Measurements from ENCODE around the gene MYRIP.

Gene MYRIP

DNA sequence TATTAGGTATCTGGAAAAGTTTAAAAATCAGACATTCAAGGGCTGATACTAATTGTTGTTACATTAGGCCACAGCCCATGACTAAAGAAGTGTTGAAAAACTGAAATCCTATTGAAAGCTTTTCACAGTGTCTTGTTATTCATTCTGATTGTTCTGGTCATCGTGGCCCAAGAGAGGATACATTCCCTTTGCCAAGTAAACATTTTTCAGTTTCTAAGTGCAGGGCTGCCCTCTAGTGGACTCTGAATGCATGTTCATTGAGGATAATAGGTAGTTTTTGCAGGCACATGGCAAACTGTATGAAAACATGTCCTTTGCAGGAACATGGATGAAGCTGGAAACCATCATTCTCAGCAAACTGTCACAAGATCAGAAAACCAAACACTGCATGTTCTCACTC lies 181.1 kb downstream of the MYRIP start:
- Histone ChIP-seq H3K27ac (ENCODE audit: low read length) (no peak overlapping the region), H3K36me3 (replicated peaks; ENCODE audit: low read depth, low read length) (no peaks in the 10 kb centered on the region), H2AFZ (ENCODE audit: low read depth, low read length) (no peak overlapping the region), H3K4me3 (ENCODE audit: low read length) (no peak overlapping the region), H3K9me3 (ENCODE audit: insufficient read depth, low read length) (no peaks in the 10 kb centered on the region), H3K4me1 (ENCODE audit: low read length) (no peaks in the 10 kb centered on the region), H4K20me1 (ENCODE audit: insufficient read depth, low read length) (no peaks in the 10 kb centered on the region), H3K27me3 (ENCODE audit: low read depth, low read length) (no peaks in the 10 kb centered on the region), H3K4me2 (ENCODE audit: low read length) (no peak overlapping the region), H3K9ac (ENCODE audit: low read length) (no peak overlapping the region), H3K79me2 (ENCODE audit: low read length) (no peaks in the 10 kb centered on the region)
- TF ChIP-seq EZH2phosphoT487 (IDR thresholded peaks at IDR 0.05; ENCODE audit: low read depth) = no peak
- TF ChIP-seq, protein P1, sequence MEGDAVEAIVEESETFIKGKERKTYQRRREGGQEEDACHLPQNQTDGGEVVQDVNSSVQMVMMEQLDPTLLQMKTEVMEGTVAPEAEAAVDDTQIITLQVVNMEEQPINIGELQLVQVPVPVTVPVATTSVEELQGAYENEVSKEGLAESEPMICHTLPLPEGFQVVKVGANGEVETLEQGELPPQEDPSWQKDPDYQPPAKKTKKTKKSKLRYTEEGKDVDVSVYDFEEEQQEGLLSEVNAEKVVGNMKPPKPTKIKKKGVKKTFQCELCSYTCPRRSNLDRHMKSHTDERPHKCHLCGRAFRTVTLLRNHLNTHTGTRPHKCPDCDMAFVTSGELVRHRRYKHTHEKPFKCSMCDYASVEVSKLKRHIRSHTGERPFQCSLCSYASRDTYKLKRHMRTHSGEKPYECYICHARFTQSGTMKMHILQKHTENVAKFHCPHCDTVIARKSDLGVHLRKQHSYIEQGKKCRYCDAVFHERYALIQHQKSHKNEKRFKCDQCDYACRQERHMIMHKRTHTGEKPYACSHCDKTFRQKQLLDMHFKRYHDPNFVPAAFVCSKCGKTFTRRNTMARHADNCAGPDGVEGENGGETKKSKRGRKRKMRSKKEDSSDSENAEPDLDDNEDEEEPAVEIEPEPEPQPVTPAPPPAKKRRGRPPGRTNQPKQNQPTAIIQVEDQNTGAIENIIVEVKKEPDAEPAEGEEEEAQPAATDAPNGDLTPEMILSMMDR (IDR thresholded peaks at IDR 0.05; ENCODE audit: low read depth, low read length) = peak; percentile 90

DNA sequence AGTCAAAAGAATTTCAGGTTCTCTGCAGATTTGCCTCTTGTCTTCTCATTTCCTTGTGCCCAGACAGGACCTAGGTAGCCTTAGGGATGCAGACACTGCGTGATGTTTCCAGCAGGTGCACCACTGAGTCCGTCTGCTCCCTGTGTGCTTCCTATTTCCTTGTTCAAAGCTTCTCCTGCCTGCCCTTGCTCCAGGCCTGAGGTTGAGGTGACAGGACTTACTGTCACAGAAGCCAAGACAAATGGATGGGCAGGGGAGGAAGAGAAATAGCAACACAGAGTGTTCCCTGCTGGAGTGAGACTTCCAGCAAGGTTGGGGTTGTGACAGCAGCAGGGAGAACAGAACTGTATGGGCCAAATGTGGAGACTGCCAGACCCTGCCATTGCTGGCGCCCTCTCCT lies 199.4 kb downstream of the MYRIP start:
- H3K4me1 ChIP-seq (ENCODE audit: low read length) = no peaks in the 10 kb centered on the region
- H2AFZ ChIP-seq (ENCODE audit: low read depth, low read length) = no peak overlapping the region
- no peaks in the 10 kb centered on the region for H4K20me1 ChIP-seq (ENCODE audit: insufficient read depth, low read length)
- no peaks in the 10 kb centered on the region for H3K36me3 ChIP-seq (replicated peaks; ENCODE audit: low read depth, low read length)
- no peaks in the 10 kb centered on the region for H3K9me3 ChIP-seq (ENCODE audit: insufficient read depth, low read length)
- no peaks in the 10 kb centered on the region for H3K79me2 ChIP-seq (ENCODE audit: low read length)
- TF ChIP-seq EZH2phosphoT487 (IDR thresholded peaks at IDR 0.05; ENCODE audit: low read depth) = no peak
- TF ChIP-seq, protein P1 (IDR thresholded peaks at IDR 0.05; ENCODE audit: low read depth, low read length) = no peak
- no peak overlapping the region for H3K9ac ChIP-seq (ENCODE audit: low read length)
- no peak overlapping the region for H3K4me2 ChIP-seq (ENCODE audit: low read length)
- H3K4me3 ChIP-seq (ENCODE audit: low read length) = no peak overlapping the region
- no peak overlapping the region for H3K27ac ChIP-seq (ENCODE audit: low read length)
- no peaks in the 10 kb centered on the region for H3K27me3 ChIP-seq (ENCODE audit: low read depth, low read length)

DNA sequence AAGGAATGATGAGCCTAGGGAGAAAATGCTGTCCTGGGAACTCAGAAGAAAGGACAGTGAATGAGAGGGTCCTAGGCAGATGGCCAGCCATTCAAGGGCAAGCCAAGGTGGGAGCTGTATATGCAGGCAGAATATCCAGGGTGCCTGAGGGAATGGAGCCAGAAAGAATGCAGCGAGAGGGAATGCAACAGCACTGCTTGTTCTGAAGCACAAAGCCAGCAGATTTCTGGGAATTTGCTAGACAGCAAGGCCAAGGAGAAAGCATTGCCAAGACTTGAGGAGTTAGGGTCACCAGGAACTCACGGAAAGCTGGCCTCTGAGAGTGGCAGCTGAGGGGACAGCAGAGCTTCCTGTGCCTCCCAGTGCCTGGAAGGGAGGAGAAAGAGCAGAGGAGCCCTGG lies 200.6 kb downstream of the MYRIP start:
- Histone ChIP-seq H3K27ac (ENCODE audit: low read length) (no peak overlapping the region), H2AFZ (ENCODE audit: low read depth, low read length) (no peak overlapping the region), H3K27me3 (ENCODE audit: low read depth, low read length) (no peaks in the 10 kb centered on the region), H3K9me3 (ENCODE audit: insufficient read depth, low read length) (no peaks in the 10 kb centered on the region), H3K4me3 (ENCODE audit: low read length) (no peak overlapping the region), H3K79me2 (ENCODE audit: low read length) (no peaks in the 10 kb centered on the region), H3K4me2 (ENCODE audit: low read length) (no peak overlapping the region), H4K20me1 (ENCODE audit: insufficient read depth, low read length) (no peaks in the 10 kb centered on the region), H3K36me3 (replicated peaks; ENCODE audit: low read depth, low read length) (no peaks in the 10 kb centered on the region), H3K9ac (ENCODE audit: low read length) (no peak overlapping the region), H3K4me1 (ENCODE audit: low read length) (no peaks in the 10 kb centered on the region)
- TF ChIP-seq EZH2phosphoT487 (IDR thresholded peaks at IDR 0.05; ENCODE audit: low read depth) = no peak
- TF ChIP-seq, protein P1 (IDR thresholded peaks at IDR 0.05; ENCODE audit: low read depth, low read length) = no peak

DNA sequence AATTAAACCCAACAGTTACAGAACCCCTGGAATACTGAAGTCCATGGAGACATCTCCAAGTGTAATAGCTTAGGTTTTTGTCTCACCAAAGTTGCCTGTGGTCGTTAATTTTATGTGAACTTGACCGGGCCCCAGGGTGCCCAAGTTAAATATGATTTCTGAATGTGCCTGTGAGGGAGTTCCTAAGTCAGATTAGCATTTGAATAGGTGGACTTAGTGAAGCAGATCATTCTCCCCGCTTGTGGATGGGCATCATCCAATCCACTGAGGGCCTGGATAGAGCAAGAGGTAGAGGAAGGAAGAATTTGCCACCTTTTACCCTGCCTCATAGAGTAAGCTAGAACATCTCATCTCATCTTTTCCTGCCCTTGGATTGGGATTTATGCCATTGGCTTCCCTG lies 203.0 kb downstream of the MYRIP start:
- no peak overlapping the region for H3K9ac ChIP-seq (ENCODE audit: low read length)
- no peaks in the 10 kb centered on the region for H3K4me1 ChIP-seq (ENCODE audit: low read length)
- H3K4me3 ChIP-seq (ENCODE audit: low read length) = no peak overlapping the region
- no peak overlapping the region for H3K4me2 ChIP-seq (ENCODE audit: low read length)
- no peaks in the 10 kb centered on the region for H3K79me2 ChIP-seq (ENCODE audit: low read length)
- H3K36me3 ChIP-seq (replicated peaks; ENCODE audit: low read depth, low read length) = no peaks in the 10 kb centered on the region
- H4K20me1 ChIP-seq (ENCODE audit: insufficient read depth, low read length) = no peaks in the 10 kb centered on the region
- H3K9me3 ChIP-seq (ENCODE audit: insufficient read depth, low read length) = no peaks in the 10 kb centered on the region
- no peaks in the 10 kb centered on the region for H3K27me3 ChIP-seq (ENCODE audit: low read depth, low read length)
- H3K27ac ChIP-seq (ENCODE audit: low read length) = no peak overlapping the region
- TF ChIP-seq, protein P1 (IDR thresholded peaks at IDR 0.05; ENCODE audit: low read depth, low read length) = no peak
- no peak for TF ChIP-seq EZH2phosphoT487 (IDR thresholded peaks at IDR 0.05; ENCODE audit: low read depth)
- H2AFZ ChIP-seq (ENCODE audit: low read depth, low read length) = no peak overlapping the region

Measured in OCI-LY3 (cell line).